Measurements from ENCODE around the gene OR8D2. TPM values are rescaled to one million over a fixed set of nuclear protein-coding genes. Genes with fewer than 3 reads are reported as not detected.

Gene OR8D2
- total and polyA plus RNA-seq, 2 of the 4 experiments (the other 2 are of a cell fraction), result not detected

DNA sequence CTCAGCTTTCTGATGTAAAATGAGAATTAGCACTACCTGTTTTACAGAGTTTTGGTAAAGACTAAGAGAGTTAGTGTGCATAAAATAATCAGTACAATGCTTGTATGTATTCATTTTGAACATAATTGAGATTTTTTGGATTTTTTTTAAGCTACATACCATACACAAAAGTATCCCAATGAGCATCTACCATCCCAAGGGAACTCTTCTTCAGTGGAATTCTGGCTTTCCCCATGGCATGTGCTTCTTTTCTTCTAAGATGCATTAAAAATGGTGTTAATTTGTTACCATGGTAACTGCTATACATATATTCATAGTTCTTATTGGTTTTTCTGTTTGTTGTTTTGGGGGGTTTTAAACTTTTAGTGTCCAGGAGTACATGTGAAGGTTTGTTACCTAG, 24.0 kb downstream of the OR8D2 start:
- no peaks in the 10 kb centered on the region for H3K36me3 ChIP-seq (ENCODE audit: control insufficient read depth, insufficient read depth, low read length)
- DNase-seq, result no peak
- no peaks in the 10 kb centered on the region; the same call in 1 of the 2 replicates for H3K9me3 ChIP-seq (ENCODE audit: control insufficient read depth, insufficient read depth, low read length)
- in situ Hi-C loops (cut with MboI; ENCODE audit: low sequenced_read_pairs), result no loop called here
- no peak overlapping the region for H3K23ac ChIP-seq (ENCODE audit: low read depth, low read length)
- ATAC-seq (ENCODE audit: low read depth), result no peak; the same call in 1 of the 2 replicates
- no peaks in the 10 kb centered on the region for H3K9me1 ChIP-seq (ENCODE audit: insufficient read depth, low read length)
- H4K91ac ChIP-seq (ENCODE audit: insufficient read depth, low read depth, low read length), result no peak overlapping the region
- no peak overlapping the region for H2AK9ac ChIP-seq (replicated peaks; ENCODE audit: low read depth, low read length, poor library complexity)
- no peak overlapping the region; the same call in 1 of the 2 replicates for H3K18ac ChIP-seq (ENCODE audit: low read depth, low read length)
- H3K27ac ChIP-seq (ENCODE audit: insufficient read depth, low read length), result no peak overlapping the region
- no peak overlapping the region for H3K9ac ChIP-seq (ENCODE audit: low read depth, low read length)
- H2BK20ac ChIP-seq (ENCODE audit: low read depth, low read length), result no peak overlapping the region
- no peak overlapping the region for H3K4me3 ChIP-seq (ENCODE audit: insufficient read depth, low read depth, low read length)
- no peaks in the 10 kb centered on the region for H3K27me3 ChIP-seq (ENCODE audit: control insufficient read depth, insufficient read depth, low read length)
- H3K4me2 ChIP-seq (ENCODE audit: low read depth, low read length), result no peak overlapping the region; the same call in 1 of the 2 replicates
- no peak overlapping the region for H4K5ac ChIP-seq (ENCODE audit: low read depth, low read length)
- H3K79me1 ChIP-seq (ENCODE audit: low read depth in 1 of 2, low read length in 2 of 2), result no peaks in the 10 kb centered on the region
- no peaks in the 10 kb centered on the region for H4K20me1 ChIP-seq (ENCODE audit: insufficient read depth, low read length)
- dilution Hi-C loops (cut with HindIII; ENCODE audit: low sequenced_read_pairs, unreplicated experiment), result no loop called here
- ChIA-PET POLR2A (ENCODE audit: unreplicated experiment) (interaction anchor here (0.6 kb wide), 1 partner anchor 1297 kb away, joined by 3 read pairs; the partner anchor contains the start of gene STT3A), CTCF (interaction anchor here (0.5 kb wide), 1 partner anchor 75 kb away, joined by 3 read pairs; no protein-coding TSS in a partner anchor)
- no peak overlapping the region for H2AFZ ChIP-seq (replicated peaks; ENCODE audit: low read length, poor library complexity)
- H2BK15ac ChIP-seq (ENCODE audit: low read depth, low read length), result no peak overlapping the region
- H3K56ac ChIP-seq (ENCODE audit: extremely low read depth, insufficient read depth, low read length), result no peak overlapping the region
- no peaks in the 10 kb centered on the region for H3K4me1 ChIP-seq (ENCODE audit: control insufficient read depth, insufficient read depth, low read length)
- no TSS peak for BruUV-seq (replicated peaks)
- H3K14ac ChIP-seq (replicated peaks; ENCODE audit: low read depth, low read length), result no peak overlapping the region
- intact Hi-C loops (cut with micrococcal nuclease), result no loop called here
- H2BK5ac ChIP-seq (ENCODE audit: low read depth, low read length, poor library complexity, severe bottlenecking), result no peak overlapping the region
- no peak for TF ChIP-seq SMC3 (IDR thresholded peaks at IDR 0.05; ENCODE audit: low read depth, low read length)
- TF ChIP-seq, protein P1, sequence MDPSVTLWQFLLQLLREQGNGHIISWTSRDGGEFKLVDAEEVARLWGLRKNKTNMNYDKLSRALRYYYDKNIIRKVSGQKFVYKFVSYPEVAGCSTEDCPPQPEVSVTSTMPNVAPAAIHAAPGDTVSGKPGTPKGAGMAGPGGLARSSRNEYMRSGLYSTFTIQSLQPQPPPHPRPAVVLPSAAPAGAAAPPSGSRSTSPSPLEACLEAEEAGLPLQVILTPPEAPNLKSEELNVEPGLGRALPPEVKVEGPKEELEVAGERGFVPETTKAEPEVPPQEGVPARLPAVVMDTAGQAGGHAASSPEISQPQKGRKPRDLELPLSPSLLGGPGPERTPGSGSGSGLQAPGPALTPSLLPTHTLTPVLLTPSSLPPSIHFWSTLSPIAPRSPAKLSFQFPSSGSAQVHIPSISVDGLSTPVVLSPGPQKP (IDR thresholded peaks at IDR 0.05; ENCODE audit: borderline replicate concordance, low read depth, low read length), result no peak
- TF ChIP-seq MXI1 (IDR thresholded peaks at IDR 0.05; ENCODE audit: borderline replicate concordance, low read depth, low read length), result no peak
- TF ChIP-seq MAFK (IDR thresholded peaks at IDR 0.05; ENCODE audit: low read depth, low read length), result no peak
- no peak for TF ChIP-seq RCOR1 (IDR thresholded peaks at IDR 0.05; ENCODE audit: insufficient replicate concordance, low read length)
- TF ChIP-seq NFE2L2 (IDR thresholded peaks at IDR 0.05; ENCODE audit: low read depth, low read length), result no peak
- TF ChIP-seq CHD1 (IDR thresholded peaks at IDR 0.05; ENCODE audit: low read depth, low read length), result no peak
- TF ChIP-seq RAD21 (IDR thresholded peaks at IDR 0.05; ENCODE audit: low read length), result no peak
- no peak for TF ChIP-seq CEBPB (IDR thresholded peaks at IDR 0.05; ENCODE audit: low read depth, low read length)
- TF ChIP-seq, protein P2, sequence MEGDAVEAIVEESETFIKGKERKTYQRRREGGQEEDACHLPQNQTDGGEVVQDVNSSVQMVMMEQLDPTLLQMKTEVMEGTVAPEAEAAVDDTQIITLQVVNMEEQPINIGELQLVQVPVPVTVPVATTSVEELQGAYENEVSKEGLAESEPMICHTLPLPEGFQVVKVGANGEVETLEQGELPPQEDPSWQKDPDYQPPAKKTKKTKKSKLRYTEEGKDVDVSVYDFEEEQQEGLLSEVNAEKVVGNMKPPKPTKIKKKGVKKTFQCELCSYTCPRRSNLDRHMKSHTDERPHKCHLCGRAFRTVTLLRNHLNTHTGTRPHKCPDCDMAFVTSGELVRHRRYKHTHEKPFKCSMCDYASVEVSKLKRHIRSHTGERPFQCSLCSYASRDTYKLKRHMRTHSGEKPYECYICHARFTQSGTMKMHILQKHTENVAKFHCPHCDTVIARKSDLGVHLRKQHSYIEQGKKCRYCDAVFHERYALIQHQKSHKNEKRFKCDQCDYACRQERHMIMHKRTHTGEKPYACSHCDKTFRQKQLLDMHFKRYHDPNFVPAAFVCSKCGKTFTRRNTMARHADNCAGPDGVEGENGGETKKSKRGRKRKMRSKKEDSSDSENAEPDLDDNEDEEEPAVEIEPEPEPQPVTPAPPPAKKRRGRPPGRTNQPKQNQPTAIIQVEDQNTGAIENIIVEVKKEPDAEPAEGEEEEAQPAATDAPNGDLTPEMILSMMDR (conservative IDR thresholded peaks at IDR 0.05; ENCODE audit: low read depth, low read length), result no peak
- no peak for TF ChIP-seq BHLHE40 (IDR thresholded peaks at IDR 0.05; ENCODE audit: low read depth, low read length)
- TF ChIP-seq RFX5 (IDR thresholded peaks at IDR 0.05; ENCODE audit: low read depth, low read length), result no peak
- TF ChIP-seq FOS (IDR thresholded peaks at IDR 0.05; ENCODE audit: low read depth, low read length), result no peak
- TF ChIP-seq MAZ (IDR thresholded peaks at IDR 0.05; ENCODE audit: borderline replicate concordance, low read depth, low read length), result no peak
- TF ChIP-seq, protein P3, sequence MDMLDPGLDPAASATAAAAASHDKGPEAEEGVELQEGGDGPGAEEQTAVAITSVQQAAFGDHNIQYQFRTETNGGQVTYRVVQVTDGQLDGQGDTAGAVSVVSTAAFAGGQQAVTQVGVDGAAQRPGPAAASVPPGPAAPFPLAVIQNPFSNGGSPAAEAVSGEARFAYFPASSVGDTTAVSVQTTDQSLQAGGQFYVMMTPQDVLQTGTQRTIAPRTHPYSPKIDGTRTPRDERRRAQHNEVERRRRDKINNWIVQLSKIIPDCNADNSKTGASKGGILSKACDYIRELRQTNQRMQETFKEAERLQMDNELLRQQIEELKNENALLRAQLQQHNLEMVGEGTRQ (IDR thresholded peaks at IDR 0.05; ENCODE audit: low read depth, low read length), result no peak
- no peak for TF ChIP-seq POLR2A (IDR thresholded peaks at IDR 0.05; ENCODE audit: low read depth, low read length)
- H3K4ac ChIP-seq (ENCODE audit: low read depth, low read length), result no peak overlapping the region
- H2AK5ac ChIP-seq (ENCODE audit: low read depth, low read length), result no peak overlapping the region
- no peak overlapping the region for H4K8ac ChIP-seq (ENCODE audit: low read depth in 2 of 2, low read length in 2 of 2)
- no peak overlapping the region for H2BK120ac ChIP-seq (ENCODE audit: low read depth, low read length)

All from IMR-90 (cell line).